ENCODE results near the gene FRYL.

GRCh38 chr4:48564151-48564550, 215.9 kb downstream of the FRYL start:
- TF ChIP-seq CTCF (IDR thresholded peaks at IDR 0.05 in 4 of 5, conservative IDR thresholded peaks at IDR 0.05 in 1 of 5) (no peak), POLR2A (IDR thresholded peaks at IDR 0.05) (no peak)
